Medulla oblongata (tissue), 1 donor: ENCODE measurements around the gene AP3S2.
"Not testable (repeated sequence)": the region's sequence is repeated elsewhere in the genome, so short reads cannot be mapped to it uniquely, and the experiment has no call there.

Source experiments
- DNase-seq: peaks from one replicate; pipeline ENCODE4 v3.0.0-alpha.2; 2015; ENCODE audit errors: extremely low spot score

Gene AP3S2

DNA sequence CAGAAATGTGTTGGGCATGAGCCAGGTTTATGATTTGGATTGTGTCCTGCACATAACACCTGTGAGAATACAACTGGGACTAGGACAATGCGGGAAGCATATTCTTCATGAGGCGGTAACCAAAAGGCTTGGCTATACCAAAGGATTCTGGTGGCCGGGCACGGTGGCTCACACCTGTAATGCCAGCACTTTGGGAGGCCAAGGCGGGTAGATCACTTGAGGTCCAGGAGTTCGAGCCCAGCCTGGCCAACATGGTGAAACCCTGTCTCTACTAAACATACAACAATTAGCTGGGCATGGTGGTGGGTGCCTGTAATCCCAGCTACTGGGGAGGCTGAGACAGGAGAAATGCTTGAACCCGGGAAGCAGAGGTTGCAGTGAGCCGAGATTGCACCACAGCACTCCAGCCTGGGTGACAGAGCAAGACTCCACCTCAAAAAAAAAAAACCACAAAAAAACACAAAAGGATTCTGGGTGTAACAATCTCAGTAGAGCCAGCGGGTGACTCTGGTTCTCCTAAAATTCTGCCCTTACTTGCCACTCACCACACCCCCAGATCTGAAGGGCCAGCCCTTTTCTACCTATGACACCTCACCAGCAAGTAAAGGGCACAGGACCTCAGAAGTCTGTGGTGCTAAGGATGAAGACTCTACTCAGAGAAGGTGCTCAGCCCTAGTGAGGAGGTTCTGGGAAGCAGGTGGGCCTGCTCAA is 59.2 kb downstream of the AP3S2 start:
- DNase-seq = not testable (repeated sequence)

DNA sequence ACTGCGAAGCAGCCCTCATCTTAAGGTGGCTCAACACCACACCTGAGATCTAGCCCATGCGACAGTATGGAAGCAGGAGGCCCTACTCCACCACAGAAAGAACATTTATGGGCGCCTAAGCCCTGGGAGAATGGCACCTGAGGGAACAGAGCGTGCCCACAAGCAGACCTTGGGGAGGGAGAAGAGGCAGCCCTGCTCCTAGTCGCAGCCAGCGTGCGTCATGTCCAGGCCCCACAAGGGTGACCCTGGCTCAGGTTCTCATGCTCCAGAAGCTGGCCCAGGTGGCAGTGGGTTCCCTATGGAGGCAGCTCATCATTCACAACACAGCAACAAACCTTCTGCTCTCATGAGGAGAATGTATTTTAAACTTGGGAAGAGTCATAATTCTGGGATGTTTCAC is 59.8 kb downstream of the AP3S2 start:
- no peak for DNase-seq

DNA sequence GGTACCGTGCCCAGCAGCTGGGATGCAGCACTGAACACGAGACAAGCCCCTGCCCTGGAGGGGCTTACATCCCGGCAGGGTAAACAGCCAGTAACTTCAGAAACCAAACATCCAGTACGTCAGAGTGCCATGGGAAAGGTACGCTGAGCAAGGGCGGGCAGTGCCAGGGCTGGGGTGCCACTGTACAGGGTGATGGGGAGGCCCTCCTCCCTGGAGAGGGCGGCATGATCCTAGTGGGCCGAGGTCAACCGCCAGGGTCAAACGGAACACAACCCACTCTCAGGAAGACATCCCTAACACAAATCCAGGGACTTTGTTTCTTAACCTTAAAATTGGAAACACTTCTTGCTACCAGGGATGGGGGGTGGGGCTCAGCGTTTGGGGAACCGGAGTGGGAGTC is 63.2 kb downstream of the AP3S2 start:
- no peak for DNase-seq

DNA sequence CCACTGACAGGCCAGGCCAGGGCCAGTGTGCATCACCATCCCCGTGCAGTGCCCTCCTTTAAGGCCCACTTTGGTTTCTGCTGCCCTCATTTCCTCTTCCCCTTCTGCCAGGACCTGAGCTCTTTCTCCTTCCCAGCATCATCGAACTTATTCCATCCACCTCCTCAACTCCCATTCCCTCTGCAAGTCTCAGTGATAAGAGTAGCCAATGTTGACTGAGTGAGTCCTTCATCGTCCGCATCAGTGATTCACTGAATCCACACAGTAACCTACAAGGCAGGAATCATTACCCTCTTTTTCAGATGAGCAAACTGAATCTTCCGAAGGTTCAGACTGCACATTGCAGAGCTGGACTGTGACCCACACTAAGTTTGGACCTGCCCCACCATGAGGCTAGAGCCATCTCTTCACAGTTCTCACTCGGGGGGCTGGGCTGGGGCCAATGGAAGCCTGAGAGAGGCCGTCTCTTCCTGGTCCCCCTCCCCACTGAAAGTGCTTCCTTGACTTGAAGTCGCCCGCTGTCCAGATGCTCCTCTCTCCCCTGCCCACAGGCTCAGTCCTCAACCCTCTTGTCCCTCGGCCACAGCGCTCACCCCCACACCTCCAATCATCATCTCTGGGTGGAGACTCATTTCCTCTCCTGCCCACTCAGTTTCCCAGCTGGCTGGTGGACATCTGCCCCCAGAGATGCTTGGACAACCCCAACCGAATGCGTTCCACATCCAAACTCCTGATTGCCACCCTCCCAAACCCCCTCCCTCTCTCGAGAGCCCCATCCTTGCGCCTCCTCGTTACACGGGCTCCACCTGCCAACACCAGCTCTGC is 64.0 kb downstream of the AP3S2 start:
- DNase-seq = no peak

DNA sequence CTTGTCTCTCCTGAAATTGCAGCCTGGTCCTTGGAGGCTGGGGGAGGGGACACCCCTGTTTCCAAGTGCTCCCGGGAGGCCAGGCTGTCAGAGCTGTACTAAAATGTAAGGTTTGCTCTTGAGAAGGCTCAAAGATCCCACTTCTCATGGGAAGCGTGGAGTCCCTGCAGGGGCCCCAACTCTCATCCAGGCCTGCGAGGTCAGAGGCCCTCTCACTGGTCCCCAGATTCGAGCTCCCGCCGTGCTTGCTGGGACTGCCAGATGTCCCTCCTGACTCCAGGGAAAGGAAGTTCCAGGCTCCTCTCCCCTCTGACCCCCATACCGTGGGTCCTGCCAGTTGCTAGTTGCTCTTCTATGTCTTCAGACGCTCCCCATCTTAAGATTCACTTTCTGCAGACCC is 64.6 kb downstream of the AP3S2 start:
- DNase-seq = no peak

DNA sequence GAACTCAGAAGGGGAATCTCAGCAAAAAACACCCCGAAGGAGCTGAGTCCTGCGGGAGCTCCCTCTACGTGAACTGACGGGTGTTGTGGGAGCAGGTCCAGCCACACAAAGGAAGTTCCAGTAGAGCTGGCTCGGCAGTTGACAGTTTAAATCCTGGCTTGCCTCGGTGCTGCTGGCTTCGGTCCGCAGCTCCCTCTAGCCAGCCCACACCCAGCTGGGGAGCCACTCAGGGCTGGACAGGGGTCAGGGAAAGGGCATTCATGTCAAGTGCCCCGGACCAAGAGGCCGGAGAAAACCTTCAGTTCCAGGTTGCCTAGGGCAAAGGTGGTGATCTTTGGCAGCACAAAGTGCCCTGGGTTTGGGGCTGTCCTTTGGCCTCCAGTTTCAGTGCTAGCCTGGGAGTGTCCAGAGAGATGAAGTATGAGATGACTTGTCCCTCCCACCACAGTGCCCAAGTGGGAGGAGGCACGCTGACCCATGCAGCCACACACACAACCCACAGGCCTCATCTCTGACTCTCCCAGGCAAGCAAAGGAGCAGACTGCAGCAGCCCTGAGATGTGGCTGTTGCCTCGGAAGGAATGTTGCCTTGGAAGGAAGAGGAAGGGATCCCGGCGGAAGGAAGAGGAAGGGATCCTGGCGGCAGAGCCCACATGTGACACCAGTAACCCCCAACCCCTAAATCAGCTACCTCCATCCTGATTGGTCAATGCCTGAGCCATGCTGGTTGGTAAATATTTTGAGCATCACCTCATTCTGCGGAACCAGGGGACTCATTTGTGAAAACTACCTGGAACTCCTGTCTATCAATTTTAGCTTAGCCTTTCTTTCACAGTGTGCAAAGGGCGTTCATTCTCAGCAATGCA is 65.3 kb downstream of the AP3S2 start:
- DNase-seq = no peak

DNA sequence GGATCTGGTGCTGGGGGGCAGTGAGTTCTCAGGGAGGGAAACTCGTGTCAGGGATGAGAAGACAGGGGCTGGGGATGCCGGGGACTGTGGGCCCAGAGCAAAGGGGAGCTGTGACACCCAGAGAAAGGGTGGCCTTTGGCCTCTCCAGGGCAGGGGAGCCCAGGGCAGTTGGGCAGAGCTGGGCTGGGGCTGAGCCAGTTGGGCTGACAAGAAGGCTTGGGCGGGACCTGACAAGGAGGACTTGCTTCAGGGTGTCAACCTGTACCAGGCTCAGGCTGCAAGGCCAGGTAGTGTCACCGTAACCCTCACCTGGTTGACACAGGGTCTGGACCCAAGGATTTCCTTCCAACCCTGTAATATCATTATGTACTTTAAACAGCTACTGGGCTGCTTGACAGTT is 66.0 kb downstream of the AP3S2 start:
- no peak for DNase-seq

DNA sequence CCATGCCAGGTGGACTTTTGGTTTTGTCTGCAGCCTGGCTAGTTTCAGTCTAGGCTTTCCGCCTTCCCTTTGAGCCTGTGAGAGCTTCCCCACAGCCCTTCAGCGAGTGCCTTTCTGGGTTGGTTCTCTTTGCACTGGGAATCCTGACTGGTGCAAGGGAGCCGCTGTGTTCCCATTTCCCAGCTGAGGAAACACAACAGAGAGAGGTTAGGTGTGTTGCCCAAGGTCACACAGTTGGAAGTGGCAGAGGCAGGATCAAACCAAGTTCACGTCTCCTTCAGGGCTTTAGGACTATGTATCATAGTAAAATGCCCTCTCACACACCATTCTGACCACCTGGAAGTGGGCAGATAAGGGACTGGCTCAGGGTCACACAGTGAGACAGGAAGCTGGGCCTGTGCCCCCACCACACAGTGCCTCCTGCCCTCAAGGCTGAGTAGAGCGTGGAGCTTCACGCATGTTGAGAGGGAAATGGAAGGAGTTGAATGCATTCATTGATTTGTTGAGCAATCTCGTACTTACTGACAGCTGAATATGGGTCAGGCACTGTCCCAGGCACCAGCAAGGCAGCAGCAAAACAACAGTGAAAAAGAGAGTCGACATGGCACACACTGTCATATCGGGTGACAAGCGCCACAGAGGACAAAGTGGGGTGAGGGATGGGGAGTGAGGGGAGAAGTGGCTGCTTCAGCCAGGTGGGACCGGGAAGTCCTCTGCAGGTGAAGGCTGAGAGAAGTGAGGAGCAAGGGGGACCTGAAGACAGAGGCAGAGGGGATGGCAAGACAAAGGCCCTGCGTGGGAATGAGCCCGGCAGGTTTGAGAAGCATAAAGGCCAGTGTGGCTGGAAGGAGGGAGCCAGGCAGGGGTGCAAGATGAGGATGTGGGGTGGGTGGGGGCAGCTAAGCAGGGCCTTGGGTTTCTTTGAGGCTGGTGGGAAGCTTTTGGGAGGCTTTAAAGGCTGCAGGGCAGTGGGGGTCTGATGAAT is 66.8 kb downstream of the AP3S2 start:
- DNase-seq = no peak

DNA sequence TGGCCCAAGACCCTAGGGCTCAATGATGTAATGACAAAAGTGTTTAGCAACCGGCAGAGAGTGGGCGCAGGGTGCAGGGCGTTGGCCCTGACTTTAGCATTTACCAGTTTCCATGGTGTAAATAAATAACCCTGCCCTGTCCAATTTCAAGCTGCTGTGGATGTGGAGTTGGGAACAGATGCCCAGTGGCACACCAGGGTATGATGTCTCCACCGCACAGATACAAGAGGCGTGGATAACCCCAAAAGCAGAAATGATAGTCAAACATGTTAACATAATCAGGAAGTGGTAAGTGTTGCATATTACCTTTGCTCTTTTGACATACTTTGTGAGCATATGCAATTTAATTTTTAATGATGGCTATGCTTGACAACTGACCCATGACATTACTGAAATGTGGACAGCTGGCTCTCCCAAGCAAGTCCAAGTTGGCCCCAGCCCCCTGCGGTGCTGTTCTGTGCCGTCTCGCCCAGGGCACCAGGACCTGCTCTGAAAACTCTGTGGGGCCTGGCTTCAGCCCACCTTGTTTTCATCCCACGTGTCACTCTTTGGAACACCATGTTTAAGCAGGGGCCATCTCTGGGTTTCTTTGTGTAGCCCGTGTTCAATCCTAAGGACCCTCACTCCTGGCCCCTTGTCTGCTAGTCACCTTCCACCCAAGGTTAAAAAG is 68.4 kb downstream of the AP3S2 start:
- no peak for DNase-seq

DNA sequence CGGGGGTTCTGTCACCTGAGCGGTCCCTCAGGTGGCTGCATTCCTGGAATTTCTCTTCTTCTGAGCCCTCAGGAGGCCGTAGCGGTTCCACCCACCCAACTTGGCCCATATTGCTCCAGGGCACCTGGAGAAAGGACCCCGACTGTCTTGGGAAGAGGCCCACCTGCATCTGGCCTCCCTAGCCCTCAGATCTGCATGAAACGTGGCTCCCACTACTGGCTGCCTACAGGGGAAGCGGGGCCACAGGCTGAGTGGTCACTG is 69.3 kb downstream of the AP3S2 start:
- DNase-seq = no peak

DNA sequence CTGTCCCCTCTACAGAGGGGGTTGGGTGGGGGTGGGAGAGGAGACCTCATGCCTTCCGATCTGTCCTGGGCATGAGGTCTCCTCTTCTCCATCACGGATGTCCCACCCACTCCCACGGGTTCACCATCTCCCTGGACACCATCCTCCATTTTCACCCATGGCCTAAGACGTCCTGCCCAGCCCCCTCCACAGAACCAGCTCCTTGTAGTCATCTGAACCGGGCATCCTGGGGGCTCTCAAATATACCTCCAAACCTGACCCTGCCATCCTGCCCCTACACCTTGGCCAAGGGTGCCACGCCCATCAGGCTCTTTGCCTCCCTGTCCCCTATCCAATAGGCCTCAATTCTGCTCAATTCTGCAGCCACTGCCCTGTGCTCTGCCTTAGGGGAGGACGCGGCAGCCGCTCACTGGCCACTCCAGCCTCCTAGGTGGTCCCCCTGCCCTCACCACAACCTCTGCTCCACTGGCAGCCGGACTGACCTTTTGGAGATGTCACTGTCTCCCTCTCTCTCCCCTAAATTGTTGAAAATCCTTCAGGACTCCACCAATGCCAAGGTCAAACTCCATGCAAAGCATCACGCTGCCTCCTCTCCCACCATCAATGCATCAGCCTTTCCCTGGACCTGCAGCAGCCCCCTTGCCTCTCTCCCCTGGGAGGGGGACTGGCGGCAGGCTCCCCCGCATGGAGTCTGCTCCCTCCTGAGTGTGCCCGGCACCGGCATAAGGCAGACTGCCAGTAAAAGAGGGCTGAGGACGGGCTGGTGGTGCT is 69.8 kb downstream of the AP3S2 start:
- no peak for DNase-seq

DNA sequence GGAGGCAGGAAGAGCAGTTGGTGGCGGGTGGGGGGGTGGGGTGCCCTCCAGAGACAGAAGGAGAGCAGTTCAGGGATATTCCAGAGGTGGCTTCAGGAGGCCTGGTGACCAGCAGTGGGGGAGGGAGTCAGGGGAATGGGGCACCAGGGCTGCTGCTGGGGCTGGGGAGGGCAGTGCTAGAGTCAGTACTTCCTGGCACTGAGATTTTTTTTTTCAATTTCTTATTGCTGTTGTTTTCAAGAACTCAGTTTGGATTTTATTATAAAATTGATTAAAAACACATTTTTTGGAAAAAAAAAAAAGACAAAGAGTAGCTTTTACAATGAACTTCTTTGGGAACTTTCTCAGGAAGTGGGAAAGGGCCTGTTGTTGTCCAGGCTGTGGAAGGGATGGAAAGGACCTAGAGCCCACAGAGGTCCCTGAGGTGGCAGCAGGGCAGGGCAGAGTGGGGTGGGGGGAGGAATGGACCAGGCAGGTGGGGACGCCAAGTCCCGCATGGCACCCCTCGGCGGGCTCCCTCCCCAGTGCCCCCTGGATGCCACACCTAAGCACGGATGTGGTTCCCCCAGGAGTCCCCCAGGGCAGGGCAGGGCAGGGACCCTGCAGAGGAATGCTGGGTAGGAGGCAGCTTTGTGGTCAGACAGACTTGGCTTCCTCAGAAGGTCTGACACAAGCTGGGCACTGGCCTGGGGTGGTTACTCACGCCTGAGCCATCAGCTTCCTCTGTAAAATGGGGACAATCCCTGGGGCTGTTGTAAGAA is 70.7 kb downstream of the AP3S2 start:
- DNase-seq = no peak

DNA sequence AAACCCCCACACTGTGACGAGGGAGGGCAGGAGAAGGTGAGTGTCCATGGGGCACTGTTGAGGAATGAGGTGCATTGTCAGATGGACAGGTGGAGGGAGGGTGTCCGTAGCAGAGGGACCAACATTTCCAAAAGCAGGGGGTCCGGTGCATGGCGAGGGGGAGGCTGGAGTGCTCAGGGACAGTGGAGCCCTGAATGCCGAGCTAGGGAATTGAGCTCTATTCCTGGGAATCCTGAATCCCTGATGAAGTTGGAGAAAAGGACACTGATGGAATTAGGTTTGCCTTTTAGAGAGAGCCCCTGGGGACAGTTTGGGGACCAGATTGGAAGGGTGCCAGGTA is 71.2 kb downstream of the AP3S2 start:
- no peak for DNase-seq

DNA sequence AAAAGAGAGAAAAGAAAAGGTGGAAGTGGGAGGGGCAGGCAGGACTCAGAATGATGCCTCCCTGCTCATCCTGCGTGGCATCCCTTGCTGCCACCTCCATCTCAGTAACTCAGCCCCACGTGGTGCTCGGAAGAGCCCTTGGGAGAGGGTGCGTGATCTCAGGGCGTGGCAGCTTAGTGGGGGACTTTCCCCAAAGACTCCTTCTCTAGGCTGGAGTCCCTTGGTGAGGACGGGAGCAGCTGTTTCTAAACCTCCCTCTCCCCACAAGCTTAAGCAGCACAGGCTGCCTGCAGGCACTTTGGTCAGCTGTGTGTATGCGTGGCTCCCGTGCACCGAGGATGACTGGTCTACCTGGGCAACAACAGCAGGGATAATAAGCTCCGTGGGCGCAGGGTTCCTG is 71.8 kb downstream of the AP3S2 start:
- no peak for DNase-seq

DNA sequence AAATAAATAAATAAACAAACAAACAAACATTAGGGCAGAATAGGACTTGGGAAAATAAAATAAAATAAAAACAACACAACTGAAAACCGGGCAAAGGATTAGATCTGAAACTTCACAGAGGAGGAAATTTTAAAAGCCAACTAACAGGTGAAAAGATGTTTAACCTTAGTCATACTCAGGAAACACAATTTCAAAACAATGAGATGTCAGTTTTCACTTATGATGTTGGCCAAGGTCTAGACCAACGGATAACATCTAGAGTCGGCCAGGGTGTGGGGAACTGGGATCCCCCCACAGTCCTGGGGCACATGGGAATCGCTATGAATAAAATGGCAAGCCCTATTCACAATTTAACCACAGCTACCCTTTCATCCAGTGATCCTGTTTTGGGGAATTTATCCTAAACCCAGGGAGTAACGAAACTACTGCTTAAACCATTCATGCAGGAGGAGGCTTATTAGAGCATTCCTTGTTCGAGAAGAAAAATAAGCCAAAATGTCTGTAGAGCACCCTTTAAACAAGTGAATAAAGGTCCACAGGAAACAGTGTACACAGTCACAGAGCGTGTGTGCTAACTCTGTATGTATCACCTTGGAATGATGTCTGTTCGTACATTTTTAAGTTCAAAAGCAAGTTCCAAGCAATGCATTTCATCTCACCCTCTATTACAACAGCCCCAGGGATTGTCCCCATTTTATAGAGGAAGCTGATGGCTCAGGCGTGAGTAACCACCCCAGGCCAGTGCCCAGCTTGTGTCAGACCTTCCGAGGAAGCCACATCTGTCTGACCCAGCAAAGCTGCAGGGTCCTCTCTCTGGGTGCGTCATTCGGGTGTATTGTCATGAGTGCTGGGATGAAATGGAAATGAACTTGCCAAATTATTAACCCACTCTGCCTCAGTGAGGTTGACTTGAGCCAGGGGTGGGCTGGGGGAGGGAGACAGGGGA is 72.9 kb downstream of the AP3S2 start:
- no peak for DNase-seq

DNA sequence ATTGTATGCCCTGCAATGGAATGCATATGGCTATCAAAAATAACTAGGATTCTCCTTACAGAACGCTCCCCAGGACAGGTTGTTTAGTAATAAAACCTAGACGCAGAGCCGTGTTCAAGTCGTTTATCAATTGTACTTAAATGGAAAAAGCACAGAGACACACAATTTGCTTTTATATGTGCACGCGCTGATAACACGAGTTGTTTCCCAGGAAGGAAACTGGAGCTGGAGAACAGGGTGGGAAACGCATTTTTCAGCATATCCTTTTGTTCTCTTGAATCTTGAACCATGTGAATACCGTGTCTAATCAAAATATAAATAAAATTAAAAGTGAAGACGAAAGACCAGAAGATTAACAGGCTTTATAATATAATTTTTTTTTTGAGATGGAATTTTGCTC is 75.5 kb downstream of the AP3S2 start:
- no peak for DNase-seq

DNA sequence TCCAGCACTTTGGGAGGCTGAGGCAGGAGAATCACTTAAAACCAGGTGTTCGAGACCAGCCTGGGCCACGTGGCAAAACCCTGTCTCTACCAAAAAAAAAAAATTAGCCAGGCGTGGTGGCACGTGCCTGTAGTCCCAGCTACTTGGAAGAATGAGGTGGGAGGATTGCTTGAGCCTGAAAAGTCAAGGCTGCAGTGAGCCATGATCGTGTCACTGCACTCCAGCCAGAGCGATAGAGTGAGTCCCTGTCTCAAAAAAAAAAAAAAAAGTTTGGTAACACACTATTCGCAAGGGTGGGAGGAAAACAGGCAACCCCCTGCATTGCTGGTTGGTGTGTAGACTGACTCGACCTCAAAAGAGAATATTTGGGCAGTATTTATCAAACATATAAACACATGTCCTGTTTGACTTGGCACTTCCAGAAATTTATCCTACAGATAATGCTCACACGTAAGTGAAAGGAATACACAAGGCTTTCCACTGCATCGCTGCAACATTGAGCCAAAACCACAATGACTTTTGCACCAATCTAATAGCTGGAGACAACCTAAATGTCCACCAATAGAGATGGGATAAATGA is 76.0 kb downstream of the AP3S2 start:
- DNase-seq = no peak

DNA sequence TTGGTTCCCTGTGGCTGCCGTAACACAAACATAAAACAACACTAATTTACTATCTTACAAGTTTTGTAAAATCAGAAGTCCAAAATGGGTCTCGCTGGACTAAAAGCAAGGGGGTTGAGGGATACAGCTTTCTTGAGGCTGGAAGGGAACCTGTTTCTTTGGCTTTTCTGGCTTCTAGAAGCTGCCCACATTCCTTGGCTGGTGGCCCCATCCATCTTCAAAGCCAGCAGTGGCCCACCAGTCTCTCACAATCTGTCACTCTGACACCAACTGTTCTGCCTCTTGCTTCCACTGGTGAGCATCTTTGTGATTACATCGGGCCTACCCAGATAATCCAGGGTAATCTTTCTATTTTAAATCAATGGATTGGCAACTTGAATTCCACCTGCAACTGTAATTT is 78.0 kb downstream of the AP3S2 start:
- no peak for DNase-seq
